Ramos (cell line): ENCODE data around the gene SECTM1.
"Not testable (repeated sequence)": the region's sequence is repeated elsewhere in the genome, so short reads cannot be mapped to it uniquely, and the experiment has no call there.

Experiments
- in situ Hi-C: fragments of 300-500 bp; cut with MboI; formaldehyde crosslinking; loops from one replicate; pipeline ENCODE4 v1.14.3; 2022; ENCODE audit warnings: low sequenced_read_pairs; ENCODE audit not compliant: unreplicated experiment

The SECTM1 gene

DNA sequence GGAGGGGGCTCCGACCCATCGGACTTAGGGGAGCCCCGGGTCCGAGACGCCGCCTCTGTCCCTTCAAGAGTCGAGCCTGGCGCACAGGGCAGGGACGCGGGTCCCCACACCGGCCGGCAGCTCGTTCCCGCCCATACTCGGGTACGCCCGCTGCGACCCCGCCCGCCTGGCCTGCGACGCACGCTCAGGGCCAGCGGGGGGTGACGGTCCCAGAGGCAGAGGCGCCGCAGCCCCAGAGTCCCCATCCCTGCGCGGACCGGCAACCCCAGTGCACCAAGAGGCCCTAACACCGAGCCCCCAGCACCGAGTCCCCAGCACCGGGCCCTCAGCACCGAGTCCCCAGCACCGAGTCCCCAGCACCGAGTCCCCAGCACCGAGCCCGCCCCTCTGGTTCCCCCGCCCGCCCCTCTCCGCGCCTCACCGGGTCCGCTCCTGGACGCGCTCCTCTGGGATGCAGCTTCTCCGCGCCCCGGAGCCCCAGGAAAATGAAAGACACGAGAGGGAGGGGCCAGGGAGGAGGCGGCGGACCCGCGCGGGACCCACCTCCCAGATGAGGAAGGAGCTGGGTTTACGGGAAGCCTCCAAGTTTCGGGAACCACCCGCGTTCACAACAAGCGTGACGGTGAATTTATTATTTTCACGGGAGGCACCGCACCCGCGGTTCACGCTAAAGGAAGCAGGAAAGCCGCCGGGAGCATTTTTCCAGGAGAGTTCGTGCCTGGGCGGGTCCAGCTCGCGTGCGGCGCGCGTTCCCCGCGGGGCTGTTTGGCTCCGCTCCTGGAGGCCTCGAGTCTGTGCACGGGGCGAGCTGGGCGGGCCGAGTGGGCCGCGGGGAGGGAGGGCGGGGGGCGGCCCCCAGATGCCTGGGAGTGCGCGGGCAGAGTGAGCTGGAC lies at the start of gene SECTM1:
TSS of gene SECTM1 (minus strand) at position 488 of the 893 bp plus-strand sequence. CDS start 6,526 bp downstream, outside the sequence.
- in situ Hi-C loops = no loop called here

DNA sequence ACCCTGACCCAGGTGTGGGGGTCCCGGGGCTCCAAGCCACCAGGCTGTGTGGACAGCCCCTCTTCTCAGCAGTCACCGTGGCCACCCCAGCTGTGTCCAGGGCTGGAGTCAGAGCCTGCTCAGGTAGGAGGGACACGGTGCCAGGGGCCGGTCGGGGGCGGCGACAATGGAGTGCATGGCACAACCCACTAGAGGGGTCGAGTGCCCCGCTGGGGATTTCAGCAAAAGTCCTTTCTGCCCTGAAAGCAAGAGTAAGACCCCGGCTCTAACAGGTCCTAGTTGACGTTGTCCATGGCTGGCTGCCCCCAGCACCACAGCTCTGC lies 49.3 kb upstream of the SECTM1 start:
- in situ Hi-C loops = no loop called here

DNA sequence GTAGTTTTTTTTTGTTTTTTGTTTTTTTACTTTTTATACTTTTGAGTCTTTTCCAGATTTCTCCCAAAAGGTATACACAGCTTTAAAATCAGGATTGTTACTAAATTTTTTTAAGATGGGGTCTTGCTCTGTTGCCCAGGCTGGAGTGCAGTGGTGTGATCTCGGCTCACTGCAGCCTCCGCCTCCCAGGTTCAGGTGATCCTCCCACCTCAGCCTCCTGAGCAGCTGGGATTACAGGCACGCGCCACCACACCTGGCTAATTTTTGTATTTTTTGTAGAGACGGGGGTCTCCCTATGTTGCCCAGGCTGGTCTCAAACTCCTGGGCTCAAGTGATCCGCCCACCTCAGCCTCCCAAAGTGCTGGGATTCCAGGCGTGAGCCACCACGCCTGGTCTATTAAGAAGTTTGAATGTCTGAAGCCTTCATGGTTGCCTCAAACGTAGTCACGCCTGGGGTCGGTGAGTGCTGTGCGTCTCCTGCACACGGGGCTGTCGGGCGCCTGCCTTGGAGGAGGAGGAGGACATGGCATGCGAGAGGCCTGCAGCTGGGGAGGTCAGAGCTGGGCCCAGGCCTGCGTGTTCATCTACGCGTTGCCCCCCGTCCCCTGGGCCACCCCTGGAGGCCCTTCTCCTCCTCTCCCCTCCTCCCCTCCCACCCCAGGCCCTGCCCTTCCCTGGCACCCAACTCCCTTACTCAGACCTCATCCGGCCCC lies 48.8 kb upstream of the SECTM1 start:
- in situ Hi-C loops = not testable (repeated sequence)

GRCh38 chr17:82381703-82382009 lies 48.1 kb upstream of the SECTM1 start:
- in situ Hi-C loops = not testable (repeated sequence)

DNA sequence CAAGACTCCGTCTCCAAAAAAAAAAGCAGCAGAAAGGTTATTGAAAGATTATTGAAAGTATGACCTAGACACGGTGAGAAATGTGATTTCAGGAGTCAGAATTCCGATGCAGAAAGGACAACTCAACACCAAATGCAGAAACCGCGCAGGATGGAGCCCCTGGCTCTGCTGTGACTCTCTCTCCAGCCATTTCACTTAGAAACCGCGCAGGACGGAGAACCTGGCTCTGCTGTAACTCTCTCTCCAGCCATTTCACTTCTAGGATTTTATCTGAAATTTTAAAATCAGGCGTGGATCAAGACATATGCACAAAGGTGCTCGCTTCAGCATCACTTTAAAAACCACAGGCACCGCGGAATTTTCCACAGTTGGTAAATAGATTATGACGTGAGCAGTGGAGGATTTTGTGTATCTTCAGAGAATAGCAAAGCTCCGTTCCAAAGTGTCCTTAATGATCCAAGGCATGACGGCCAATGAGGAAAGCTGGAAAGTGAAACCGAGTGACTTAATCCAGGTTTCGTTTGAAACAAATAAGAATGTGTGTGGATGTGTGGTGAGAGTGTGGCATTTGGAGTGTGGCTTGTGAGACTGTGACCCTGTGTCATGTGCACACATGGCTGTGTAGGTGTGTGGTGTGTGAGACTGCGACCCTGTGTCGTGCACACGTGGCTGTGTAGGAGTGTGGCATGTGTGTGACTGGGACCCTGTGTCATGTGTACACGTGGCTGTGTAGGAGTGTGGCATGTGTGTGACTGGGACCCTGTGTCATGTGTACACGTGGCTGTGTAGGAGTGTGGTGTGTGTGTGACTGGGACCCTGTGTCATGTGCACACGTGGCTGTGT lies 47.5 kb upstream of the SECTM1 start:
- in situ Hi-C loops = no loop called here

GRCh38 chr17:82378741-82379021 lies 45.1 kb upstream of the SECTM1 start:
- in situ Hi-C loops = no loop called here

- in situ Hi-C loops = no loop called here
Observed at GRCh38 chr17:82377924-82378740, 44.6 kb upstream of the SECTM1 start.

DNA sequence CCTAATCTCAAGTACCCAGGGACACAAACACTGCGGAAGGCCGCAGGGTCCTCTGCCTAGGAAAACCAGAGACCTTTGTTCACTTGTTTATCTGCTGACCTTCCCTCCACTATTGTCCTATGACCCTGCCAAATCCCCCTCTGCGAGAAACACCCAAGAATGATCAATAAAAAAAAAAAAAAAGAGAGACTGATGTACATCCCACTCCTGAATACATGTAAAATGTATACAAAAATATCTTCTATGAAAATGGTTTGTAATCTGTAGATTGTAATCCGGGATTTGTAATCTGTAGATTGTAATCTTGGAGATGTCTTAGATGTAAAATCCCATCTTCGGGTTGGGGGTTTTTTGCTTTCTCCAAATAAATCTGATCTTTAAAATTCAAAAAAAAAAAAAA lies 43.7 kb upstream of the SECTM1 start:
- in situ Hi-C loops = not testable (repeated sequence)

DNA sequence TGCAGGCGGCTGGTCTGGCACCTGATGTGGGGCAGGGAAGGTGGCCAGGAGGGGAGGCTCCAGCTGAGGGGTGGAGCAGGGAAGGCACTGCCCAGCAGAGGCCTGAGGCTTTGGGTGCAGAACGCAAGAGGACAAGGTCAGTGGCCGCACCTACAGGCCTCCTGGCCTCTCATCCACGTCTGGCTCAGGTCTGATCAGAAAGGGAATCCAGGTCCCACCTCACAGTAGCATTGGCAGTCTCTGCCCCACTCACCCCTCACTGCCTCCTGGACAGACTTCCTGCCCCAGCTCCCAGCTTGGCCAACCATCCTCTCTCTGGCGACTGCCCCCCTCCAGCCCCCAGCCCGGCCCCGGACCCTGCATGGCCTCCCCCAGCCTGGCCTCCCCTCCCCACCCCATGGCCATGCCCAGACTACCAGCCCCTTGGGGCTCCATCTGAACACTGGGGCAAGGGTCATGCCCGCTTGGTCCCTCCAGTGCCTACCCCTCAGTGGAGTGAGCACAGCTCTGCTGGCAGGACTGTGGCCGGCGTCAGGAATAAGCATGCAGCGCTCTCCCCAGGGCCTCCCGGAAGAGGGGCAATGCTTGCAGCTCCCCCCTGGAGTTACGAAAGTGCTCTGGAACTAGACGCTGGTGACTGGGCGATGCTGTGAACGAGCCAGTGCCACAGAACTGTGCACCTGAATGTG lies 42.6 kb upstream of the SECTM1 start:
- in situ Hi-C loops = no loop called here

DNA sequence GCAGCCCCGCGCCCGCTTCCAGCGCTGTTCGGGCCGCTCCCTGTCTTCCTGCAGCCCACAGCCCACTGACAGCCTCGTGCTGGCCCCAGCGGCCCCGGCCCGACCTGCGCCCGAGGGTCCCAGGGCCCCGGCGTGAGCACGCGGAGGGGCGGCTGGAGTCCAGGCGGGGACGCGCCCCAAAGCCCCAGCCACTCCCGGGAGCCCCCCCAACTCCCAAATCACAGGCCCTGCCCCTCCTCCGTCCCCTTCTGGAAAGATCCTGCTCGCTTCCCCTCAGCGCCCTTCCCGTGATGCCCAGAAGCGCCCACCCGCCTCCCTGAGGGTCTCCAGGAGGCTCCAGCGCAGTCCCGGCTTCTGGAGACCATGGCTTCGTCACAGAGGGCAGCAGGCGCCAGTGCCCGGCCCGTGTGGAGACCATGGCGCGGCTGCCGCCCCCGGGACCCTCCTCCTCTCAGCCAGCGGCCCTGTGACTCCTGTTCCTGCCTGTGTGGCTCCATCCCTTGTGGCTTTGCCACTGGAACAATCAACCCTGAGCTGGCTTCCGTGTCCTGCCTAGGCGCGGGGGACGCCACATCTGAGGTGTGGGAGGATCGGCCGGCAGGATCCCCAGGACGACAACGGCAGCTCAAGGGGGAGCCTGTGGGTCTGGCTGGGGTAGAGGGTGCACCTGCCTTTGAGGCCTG lies 41.9 kb upstream of the SECTM1 start:
- in situ Hi-C loops = no loop called here

GRCh38 chr17:82374626-82375331 lies 41.2 kb upstream of the SECTM1 start:
- in situ Hi-C loops = no loop called here

- in situ Hi-C loops = no loop called here
Observed at GRCh38 chr17:82373731-82374625, 40.4 kb upstream of the SECTM1 start.

DNA sequence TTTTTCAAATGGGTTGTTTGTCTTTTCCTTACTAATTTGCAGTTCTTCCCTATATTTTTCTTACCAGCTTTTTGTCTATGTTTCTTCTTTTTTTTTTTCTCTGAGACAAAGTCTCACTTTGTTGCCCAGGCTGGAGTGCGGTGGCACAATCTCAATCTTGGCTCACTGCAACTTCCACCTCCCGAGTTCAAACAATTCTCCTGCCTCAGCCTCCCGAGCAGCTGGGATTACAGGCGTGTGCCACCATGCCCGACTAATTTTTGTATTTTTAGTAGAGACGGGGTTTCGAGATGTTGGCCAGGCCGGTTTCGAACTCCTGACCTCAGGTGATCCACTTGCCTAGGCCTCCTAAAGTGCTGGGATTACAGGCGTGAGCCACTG lies 39.5 kb upstream of the SECTM1 start:
- in situ Hi-C loops = not testable (repeated sequence)

DNA sequence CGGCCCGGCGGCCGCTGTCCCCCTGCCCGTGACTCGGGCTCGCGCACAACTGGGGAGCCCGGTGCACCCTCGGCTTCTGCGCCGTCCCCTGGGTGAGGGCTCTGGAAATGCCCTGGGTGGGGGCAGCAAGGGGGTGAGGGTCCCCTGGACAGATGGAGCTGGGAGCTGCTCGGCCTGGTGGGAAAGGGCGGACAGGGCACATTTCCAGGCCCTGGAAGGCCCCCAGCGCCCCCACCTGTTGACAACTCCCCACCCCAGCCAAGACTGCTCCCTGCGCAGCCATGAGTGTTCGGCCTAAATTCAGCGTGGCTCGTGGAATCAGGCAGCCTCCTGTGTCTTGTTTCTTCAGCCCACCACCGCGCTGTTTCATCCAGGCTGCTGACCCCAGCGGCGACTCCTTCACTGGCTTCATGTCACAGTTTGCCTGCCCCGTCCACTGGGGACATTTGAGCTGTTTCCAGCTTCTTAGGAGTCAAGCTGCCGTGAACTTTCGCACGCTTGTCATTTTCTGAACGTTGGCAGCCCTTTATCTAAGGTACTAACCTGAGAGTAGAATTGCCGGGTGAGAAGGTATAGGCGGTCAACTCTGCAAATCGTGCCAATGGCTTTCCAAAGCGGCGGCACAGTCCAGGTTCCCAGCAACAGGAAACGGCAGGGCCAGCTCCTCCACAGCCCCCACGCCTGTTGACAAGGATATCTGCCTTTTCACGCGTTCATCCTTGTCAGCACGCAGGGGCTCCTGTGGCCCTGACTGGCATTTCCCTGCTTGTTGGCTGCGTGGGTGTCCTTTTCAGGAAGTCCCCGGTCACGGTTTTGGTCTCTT lies 38.9 kb upstream of the SECTM1 start:
- in situ Hi-C loops = no loop called here

DNA sequence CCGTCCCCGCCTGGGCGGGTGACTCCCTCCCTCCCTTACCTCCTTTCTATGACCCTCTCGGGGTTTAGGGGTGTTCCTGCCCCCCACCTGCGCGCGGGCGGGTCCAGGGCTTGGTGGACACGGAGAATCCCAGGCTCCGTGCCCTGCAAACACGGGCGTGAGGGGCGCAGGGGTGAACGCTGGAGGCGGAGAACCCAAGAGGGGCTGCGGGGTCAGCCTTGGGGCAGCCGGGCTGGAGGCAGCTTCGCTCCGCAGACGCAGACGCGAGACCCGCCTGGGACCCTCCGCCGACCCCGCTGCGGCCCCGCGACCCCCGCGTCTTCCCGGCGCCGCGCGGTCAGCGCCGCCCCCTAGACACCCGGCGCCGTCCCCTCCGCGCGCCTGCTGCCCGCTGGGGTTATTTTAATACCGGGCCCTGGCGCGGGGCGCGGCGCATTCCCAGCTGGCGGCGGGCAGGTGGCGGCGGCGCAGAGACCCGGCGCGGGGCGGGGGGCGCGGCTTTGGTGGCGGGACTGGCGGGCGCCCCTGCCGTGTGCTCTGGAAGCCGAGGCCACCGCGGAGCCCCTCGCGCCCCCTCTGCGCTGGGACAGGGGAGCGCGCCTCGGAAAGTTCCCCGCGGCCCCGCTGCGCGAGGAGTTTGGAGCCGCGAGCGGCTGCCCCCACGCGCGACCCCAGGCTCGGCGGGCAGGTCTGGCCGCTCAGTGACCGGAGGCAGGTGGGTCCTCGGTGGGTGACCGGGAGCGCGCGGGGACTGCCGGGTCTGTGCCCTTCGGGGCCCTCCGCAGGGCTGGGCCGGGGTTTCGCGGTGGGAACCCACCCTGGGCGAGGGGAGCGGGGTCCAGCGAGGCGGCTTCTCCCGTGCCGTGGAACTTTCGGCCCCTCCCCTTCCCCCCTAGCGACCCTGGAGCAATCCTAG lies 38.0 kb upstream of the SECTM1 start, which contains the start of gene UTS2R:
TSS of gene UTS2R (plus strand) at position 433 of the 916 bp plus-strand sequence. CDS start 2,560 bp downstream, outside the sequence.
- in situ Hi-C loops = no loop called here
